NCI-H187 treated with DMSO at 0.1 percent for 48 hours (cell line): ENCODE results near the gene RUFY3.
"Not testable (repeated sequence)": the region's sequence is repeated elsewhere in the genome, so short reads cannot be mapped to it uniquely, and the experiment has no call there.

ENCODE experiments used
- DNase-seq: peaks from one replicate; lab custom pipeline; 2025; lab: John Stamatoyannopoulos, UW

Gene RUFY3

GRCh38 chr4:70721747-70722146, at the start of gene RUFY3:
Gene RUFY3, plus strand, starts transcription at chr4:70721964. Its CDS starts 610 bp downstream, at chr4:70722574.
- peak; percentile 88 for DNase-seq

DNA sequence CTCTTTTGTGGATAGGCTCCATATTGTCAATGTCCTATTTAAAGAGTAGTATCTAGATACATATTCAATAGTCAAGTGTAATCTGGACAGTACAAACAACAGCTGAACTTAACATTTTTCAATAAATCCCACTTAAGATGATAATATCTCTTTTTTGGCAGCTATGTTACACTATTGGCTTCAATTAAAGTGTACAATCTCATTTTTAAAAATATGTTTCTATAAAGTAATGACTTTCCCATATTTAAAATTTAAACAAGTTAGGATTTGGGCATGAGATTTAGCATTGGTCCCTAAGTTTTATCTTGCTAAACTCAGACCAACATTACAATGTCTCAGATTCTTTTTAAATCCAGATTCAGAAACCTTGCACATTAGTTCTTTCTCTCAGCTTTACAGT, 47.6 kb upstream of the RUFY3 start:
- DNase-seq: no peak

DNA sequence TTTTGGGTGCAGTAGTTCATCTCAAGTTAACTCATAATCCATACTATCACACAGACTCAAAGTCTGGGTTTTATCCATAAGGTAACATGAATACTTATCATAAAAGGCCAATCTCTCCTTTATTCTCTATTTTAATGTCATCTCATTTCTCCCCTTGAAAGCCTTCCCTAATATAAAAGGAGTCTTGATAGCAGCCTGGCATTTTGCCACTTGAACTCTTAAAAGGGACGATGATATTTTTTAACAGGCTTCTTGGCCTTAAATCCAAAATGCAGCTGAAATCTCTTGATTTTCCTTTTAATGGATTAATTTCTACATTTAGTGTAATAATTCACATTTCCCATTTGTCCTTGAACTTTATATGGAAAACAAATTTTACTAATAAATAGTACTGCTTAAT, 47.0 kb upstream of the RUFY3 start:
- no peak for DNase-seq

DNA sequence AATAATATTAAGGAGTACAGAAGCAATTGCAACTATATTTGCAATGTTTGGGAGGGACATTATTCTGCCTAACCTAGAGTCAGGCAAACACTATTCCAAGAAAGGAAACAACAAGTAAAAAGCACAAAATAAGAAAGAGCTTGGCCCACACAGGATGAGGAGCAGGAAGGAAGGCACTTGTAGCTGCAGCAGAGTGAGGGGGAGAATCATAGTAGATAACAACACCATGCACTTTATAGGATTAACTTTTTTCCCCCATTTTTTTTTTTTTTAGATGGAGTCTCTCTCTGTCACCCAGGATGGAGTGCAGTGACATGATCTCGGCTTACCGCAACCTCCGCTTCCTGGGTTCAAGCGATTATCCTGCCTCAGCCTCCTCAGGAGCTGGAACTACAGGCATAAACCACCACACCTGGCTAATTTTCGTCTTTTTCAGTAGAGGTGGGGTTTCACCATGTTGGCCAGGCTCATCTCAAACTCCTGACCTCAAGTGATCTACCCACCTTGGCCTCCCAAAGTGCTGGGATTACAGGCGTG, 45.1 kb upstream of the RUFY3 start:
- no peak for DNase-seq

- no peak for DNase-seq
These were observed 43.3 kb upstream of the RUFY3 start for GRCh38 chr4:70678383-70678999.

DNA sequence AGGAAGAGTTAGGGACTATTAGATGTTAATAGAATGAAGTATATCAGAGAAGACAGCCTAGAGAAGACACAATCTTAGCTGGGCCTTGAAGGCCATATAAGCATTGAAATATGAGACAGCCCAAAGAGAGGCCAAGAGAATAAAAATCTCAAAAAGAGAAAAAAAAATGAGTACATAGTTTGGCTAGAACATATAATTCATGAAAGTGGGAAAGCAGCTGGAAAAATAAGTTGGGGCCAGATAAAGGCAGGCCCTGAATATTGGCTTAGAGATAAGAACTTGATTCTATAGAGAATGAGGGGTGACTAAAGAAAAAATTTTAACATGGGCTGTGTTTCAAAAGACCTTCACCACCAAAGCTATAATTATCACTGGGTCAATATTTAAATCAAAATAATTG, 40.8 kb upstream of the RUFY3 start:
- no peak for DNase-seq

DNA sequence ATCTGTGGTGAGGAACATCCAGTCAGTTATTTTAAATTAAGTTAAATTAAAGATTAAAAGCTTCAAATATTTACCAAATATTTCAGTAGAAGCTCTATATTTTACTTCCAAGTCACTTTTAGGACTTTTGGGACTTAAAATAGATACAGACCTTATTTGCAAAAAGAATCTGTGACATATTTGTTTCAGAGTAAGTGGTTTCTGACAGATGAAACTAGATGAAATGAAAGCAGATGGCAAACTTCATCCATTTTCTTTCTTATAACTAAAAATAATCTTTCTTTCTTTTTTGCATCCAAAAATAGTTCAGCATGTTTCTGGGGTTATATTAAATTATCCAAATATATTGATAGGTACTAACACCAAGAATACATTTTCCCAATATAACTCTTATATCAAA, 40.1 kb upstream of the RUFY3 start:
- no peak for DNase-seq

- not testable (repeated sequence) for DNase-seq
These were observed 39.6 kb upstream of the RUFY3 start for GRCh38 chr4:70682142-70682541.

DNA sequence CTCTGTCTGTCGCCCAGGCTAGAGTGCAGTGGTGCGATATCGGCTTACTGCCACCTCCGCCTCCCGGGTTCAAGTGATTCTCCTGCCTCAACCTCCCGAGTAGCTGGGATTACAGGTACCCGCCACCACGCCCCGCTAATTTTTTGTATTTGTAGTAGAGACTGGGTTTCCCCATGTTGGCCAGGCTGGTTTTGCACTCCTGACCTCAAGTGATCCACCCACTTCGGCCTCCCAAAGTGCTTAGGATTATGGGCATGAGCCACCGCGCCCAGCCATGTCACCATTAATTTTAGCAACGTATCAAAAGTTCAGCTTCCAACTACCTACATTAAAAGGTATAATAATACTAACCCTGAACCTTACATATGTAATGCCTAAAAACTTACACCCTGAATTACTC, 34.4 kb upstream of the RUFY3 start:
- DNase-seq: no peak

DNA sequence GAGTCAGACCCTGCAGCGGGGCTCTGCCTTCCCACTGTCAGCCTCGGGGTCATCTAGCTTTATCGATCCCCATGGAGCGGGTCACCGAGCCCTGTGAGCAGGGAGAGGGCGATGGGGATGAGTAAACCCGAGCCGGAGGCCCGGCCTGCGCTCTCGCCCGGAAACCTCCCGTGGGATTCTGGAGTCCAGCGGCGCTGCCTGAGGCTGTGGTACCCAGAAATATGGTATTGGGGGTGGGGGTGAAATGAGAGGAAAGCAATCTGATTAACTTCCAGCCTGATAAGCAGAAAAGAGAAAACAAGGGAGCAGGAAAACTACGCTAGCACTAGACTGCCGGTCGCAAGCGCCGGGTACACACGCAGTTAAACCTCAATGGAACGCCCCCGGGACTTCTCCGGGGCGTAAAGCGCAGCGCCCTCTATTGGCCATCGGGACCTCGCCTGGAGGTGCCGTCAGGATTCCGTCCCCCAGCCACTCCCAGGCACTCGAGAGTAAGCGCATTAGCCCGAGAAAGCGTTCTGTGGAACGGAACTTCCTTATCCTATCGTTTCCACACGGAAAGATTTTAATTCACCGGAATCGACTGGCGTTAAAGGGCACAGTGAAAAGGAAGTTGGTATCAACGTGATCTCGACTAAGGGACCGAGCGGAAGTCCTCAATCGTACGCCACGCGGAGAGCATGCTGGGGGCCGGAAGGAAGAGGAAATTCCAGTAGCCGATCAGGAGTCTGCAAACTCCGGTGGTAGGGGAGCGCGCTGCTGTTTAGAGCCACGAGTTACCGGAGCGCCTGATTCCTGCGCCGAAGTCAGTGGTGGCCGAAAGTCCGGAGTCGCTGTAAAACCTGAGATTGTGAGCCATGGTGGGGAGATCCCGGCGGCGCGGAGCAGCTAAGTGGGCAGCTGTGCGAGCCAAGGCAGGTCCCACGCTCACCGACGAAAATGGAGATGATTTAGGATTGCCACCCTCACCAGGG, 33.7 kb upstream of the RUFY3 start, which contains the start of gene UTP3:
UTP3 (plus strand) TSS at position 712 of the 974 bp plus-strand sequence; CDS start at position 858, 146 bp downstream.
- peak; percentile 98 for DNase-seq

GRCh38 chr4:70688795-70689231, 33.0 kb upstream of the RUFY3 start:
- no peak for DNase-seq

DNA sequence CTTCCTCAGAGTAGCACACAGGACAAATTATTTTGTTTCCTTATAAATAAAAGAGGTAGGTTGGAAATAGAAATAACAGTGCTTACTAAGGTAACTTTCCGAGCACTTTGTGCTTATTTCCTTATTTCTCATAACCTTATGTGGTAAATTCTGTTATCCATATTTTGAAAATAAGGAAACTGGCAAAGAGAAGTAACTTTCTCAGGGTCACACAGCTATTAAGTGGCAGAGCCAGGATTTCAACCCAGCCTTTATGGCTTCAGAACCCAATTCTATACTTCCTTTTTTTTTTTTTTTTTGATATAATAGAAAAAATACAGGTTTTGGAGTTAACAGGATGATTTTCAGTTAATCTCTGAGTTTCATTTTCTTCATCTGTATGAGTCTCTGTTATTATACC, 30.1 kb upstream of the RUFY3 start:
- DNase-seq: no peak

- DNase-seq: not testable (repeated sequence)
These were observed 27.1 kb upstream of the RUFY3 start for GRCh38 chr4:70694633-70695032.

DNA sequence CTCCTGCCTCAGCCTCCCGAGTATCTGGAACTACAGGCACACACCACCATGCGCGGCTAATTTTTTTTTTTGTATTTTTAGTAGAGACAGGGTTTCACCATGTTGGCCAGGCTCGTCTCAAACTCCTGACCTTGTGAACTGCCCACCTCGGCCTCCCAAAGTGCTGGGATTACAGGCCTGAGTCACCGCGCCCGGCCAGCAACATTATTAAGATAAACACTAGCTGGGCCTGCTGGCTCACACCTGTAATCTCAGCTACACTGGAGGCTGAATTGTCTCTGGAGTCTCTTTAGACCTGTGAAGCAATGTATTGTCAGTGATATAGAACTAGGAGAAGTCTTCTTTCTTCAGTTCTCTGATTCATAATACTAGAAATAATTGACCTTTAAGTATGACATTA, 23.3 kb upstream of the RUFY3 start:
- not testable (repeated sequence) for DNase-seq

DNA sequence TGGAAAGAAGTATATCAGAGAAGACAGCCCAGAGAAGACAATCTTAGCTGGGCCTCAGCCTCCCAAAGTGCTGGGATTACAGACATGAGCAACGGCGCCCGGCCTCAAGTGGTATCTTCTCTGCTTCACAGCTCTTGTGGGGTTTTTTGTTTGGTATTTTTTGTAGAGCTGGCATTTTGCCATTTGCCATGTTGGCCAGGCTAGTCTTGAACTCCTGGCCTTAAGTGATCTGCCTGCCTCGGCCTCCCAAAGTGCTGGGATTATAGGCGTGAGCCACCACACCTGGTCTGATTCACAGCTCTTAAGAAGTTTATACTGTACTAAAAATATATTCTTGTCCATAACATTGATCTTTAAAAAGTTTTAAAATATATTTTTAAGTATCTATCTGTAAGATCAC, 21.1 kb upstream of the RUFY3 start:
- DNase-seq: no peak

GRCh38 chr4:70701271-70701670, 20.5 kb upstream of the RUFY3 start:
- DNase-seq: no peak

GRCh38 chr4:70702592-70702991, 19.2 kb upstream of the RUFY3 start:
- DNase-seq: not testable (repeated sequence)

GRCh38 chr4:70703619-70704214, 18.0 kb upstream of the RUFY3 start:
- no peak for DNase-seq

DNA sequence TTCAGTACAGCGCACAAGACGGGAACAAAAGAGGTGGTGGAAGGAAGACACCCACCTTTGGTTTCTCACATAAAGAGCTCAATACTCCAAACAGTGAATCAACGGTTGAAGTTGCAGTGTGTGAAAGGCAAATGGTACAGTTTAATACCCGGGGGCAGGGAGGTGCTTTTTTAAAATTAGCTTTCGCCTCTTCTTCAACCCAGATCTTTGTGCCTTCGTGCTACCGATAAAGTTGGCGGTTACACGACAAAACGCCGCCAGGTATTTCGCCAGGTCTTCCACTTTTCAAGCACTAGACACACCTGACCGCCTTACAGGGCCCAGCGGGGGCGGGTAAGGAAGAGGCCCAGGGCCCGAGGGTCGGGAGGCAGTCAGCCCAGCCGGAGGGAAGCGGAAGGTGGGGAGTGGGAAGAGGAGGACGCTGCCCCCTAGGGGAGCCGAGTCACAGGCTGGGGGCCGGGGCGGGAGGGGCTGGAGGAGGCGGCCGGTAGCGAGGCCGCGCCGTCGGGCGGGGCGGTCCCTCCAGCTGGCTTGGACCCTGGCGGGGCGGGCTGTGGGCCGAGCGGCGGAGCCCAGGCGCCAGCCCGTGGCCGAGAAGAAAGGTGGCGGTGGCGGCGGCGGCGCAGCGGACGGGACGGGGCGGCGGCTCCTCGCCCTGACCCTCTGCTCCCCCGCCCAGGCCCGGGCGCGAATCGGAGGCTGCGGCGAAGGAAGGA, 17.4 kb upstream of the RUFY3 start:
- peak; percentile 56 for DNase-seq

DNA sequence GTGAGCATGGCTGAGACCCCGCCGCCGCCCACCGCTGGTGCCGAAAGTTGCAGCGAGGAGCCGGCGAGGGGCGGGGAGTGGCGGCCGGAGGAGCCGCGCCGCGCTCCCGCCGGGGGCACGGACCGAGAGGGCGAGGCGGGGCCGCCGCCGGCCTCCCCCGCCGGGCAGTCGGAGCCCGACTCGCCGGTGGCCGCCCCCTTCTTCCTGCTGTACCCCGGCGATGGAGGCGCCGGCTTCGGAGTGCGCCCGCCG, 16.9 kb upstream of the RUFY3 start:
- DNase-seq: no peak

GRCh38 chr4:70705183-70706043, 16.4 kb upstream of the RUFY3 start:
- peak; percentile 30 for DNase-seq
